WI38 (cell line): ENCODE results near the gene ULK4.

Experiments used
- H3K4me3 ChIP-seq: 2 replicates; pipeline ENCODE4 v1.5.1; 2011; ENCODE audit warnings: low read depth, mild to moderate bottlenecking, control low read depth, low read length
- TF ChIP-seq, protein P1 (sequence below): IDR thresholded peaks from 2 replicates; pipeline ENCODE4 v1.5.1; 2012; ENCODE audit warnings: low read depth, mild to moderate bottlenecking, control low read depth, low read length

ULK4 gene

DNA sequence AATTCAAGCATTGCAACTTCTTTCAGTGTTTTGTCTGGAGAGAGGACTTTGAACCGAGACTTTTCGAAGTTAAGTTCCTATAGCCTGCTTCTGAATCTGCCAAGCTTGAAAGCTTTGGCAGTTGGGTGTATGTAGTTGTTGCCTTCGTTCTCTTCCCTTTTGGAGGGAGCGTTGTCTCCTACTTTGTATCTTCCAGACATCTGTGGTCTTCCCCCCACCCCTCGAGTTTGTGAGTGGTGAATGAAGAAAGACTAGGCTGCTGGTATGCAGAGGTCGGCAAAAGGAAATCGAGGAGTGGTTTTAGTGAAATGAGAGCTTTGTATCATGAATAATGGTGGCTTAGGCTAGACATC, 761.3 kb downstream of the ULK4 start:
- H3K4me3 ChIP-seq: peak overlapping the region; percentile 88
- TF ChIP-seq, protein P1, sequence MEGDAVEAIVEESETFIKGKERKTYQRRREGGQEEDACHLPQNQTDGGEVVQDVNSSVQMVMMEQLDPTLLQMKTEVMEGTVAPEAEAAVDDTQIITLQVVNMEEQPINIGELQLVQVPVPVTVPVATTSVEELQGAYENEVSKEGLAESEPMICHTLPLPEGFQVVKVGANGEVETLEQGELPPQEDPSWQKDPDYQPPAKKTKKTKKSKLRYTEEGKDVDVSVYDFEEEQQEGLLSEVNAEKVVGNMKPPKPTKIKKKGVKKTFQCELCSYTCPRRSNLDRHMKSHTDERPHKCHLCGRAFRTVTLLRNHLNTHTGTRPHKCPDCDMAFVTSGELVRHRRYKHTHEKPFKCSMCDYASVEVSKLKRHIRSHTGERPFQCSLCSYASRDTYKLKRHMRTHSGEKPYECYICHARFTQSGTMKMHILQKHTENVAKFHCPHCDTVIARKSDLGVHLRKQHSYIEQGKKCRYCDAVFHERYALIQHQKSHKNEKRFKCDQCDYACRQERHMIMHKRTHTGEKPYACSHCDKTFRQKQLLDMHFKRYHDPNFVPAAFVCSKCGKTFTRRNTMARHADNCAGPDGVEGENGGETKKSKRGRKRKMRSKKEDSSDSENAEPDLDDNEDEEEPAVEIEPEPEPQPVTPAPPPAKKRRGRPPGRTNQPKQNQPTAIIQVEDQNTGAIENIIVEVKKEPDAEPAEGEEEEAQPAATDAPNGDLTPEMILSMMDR: no peak

DNA sequence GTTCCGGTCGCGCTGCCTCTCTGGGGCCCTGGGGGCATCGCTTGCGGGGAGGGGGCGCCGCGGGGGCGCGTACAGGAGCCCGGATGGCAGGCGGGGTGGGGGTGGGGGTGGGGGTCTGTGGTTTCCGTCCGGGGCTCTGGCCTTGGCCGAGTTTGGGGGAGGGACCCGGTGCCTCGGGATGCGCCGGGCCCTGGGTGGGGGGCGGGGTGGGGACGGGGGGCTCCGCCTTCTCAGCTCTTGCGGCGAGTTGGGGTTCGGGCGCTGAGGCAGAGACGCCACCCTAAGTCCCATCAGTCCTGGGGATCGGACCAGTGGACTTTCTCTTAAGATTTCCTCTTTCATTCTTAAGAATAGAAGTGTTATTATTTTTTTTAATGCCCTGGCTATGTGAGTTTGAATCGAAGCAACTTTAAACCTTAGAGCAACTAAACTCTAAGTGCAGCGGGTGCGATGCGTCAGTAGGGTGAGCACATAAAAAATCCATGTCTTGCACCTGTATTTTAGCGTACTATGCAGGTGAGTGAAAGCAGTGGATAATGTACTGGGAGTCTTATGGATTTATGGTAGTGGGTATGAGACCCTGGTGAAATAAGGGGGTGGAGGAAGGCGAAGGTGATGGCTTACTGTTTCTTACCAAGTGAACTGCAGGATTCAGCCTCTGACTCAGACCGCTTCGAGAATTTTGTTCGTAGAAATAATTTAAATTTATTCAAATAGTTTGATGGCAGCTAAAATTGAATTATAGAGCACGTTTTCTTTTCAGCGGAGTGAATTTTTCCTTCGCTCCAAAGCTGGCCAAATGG, 761.8 kb downstream of the ULK4 start:
- TF ChIP-seq, protein P1: no peak
- H3K4me3 ChIP-seq: peak overlapping the region; percentile 88

DNA sequence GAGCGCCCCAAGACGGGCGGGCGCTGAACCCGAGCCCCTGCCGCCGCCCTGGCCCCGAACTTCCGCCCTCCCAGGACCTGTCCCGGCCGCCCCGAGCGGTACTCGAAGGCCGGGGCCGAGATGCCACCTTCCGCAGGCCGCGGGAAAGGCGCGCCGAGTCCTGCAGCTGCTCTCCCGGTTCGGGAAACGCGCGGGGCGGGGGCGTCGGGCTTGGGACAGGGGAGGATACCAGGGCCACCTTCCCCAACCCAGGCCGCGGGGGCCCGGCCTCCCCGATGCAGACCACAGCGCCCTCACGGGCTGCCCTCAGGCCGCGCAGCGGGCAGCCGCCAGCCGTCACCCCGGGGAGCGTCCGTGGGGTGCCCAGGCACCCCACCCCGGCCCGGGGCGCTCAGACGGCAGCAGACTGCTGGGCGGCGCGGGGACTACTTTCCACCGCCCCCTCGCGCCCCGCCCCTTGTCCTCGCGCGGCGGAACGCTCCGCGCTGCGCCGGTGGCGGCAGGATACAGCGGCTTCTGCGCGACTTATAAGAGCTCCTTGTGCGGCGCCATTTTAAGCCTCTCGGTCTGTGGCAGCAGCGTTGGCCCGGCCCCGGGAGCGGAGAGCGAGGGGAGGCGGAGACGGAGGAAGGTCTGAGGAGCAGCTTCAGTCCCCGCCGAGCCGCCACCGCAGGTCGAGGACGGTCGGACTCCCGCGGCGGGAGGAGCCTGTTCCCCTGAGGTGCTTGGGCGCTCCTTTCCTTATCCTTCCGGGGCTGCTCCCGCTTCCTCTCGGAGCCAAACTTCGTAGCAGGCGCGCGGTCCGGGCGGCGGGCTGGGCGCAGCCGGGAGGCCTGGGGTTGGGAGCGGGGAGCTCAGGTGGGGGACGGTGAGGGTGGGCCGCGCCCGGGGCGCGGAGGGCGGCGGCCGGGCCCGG, 762.7 kb downstream of the ULK4 start, which contains the start of gene CTNNB1:
TSS of gene CTNNB1 (plus strand) at position 556 of the 916 bp plus-strand sequence. CDS start 24,564 bp downstream, outside the sequence.
- peak within 1 kb of the TSS; percentile 88 for H3K4me3 ChIP-seq
- TF ChIP-seq, protein P1: no peak

- TF ChIP-seq, protein P1: no peak
- peak overlapping the region; percentile 88 for H3K4me3 ChIP-seq
Measured at GRCh38 chr3:41198526-41198925, 763.4 kb downstream of the ULK4 start.

DNA sequence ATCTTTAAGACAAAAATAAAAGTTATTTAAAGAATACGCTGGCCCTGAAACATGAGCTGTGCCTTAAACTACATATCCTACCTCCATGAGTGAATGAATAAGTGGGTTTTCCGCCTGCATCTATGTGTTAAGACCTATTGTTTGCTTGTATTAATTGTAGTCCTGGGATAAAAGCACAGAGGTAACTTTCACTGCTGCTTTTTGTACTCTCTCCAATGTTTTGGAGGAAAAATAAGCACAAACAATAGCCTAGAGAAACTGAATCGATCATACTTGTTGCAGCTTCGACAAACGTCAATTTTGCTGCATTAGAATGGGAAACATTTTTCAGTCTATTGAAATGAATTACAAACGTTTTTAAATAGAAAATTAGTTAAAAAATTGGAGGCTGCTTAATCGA, 763.9 kb downstream of the ULK4 start:
- H3K4me3 ChIP-seq: no peak overlapping the region
- TF ChIP-seq, protein P1: no peak
